CD4-positive, CD25-positive, alpha-beta regulatory T cell (primary cell): ENCODE data around the gene SHB. TPM values are rescaled to one million over a fixed set of nuclear protein-coding genes. Genes with fewer than 3 reads are reported as not detected.

Source experiments
- ATAC-seq, 2 donors: fragments of 150-1000 bp; cut with Tn5 transposase; one replicate each; pipeline ENCODE4 v1.10.0; 2021; ENCODE audit warnings: low read depth in 2 of 2, moderate number of reproducible peaks in 2 of 2, moderate library complexity in 1 of 2
- DNase-seq, 3 donors: peaks; one replicate each; pipeline versions ENCODE4 v3.0.0 to v3.0.0-alpha.2; 2012 to 2022; ENCODE audit warnings: mixed read lengths in 1 of 3
- H3K27ac ChIP-seq: one replicate; pipeline ENCODE4 v1.7.0; 2013; ENCODE audit warnings: mild to moderate bottlenecking, low read length; ENCODE audit not compliant: insufficient read depth, poor library complexity, severe bottlenecking
- H3K27me3 ChIP-seq: one replicate; pipeline ENCODE4 v1.7.0; 2013; ENCODE audit warnings: low read length; ENCODE audit not compliant: control insufficient read depth, insufficient read depth
- H3K36me3 ChIP-seq: one replicate; pipeline ENCODE4 v1.7.0; 2013; ENCODE audit warnings: mild to moderate bottlenecking, low read length, moderate library complexity; ENCODE audit not compliant: control insufficient read depth, insufficient read depth
- H3K4me1 ChIP-seq: 2 replicates; pipeline ENCODE4 v1.7.0; 2013; ENCODE audit warnings: mild to moderate bottlenecking, low read length; ENCODE audit not compliant: insufficient read depth, control insufficient read depth, poor library complexity, severe bottlenecking
- H3K4me3 ChIP-seq: one replicate; pipeline ENCODE4 v1.7.0; 2013; ENCODE audit warnings: low read depth, mild to moderate bottlenecking, low read length, moderate library complexity
- H3K9me3 ChIP-seq, 2 experiments: 1 replicate in 1 of 2; 2 replicates in 1 of 2; pipeline ENCODE4 v1.7.0; 2013; ENCODE audit warnings: low read length in 2 of 2, mild to moderate bottlenecking in 1 of 2, moderate library complexity in 1 of 2; ENCODE audit not compliant: control insufficient read depth in 2 of 2
- H3K27ac Mint-ChIP-seq, 3 donors: one replicate each; pipeline ENCODE4 v1.8.0; 2020 to 2022; ENCODE audit warnings: mild to moderate bottlenecking in 3 of 3, mixed read lengths in 3 of 3, moderate library complexity in 2 of 3
- H3K27me3 Mint-ChIP-seq: one replicate; pipeline ENCODE4 v1.8.0; 2022; ENCODE audit warnings: mild to moderate bottlenecking, mixed read lengths
- H3K36me3 Mint-ChIP-seq: one replicate; pipeline ENCODE4 v1.8.0; 2020; ENCODE audit warnings: mixed read lengths
- H3K4me1 Mint-ChIP-seq, 4 donors: one replicate each; pipeline ENCODE4 v1.8.0; 2020 to 2022; ENCODE audit warnings: mixed read lengths in 4 of 4, mild to moderate bottlenecking in 1 of 4
- H3K4me3 Mint-ChIP-seq, 4 donors: one replicate each; pipeline ENCODE4 v1.8.0; 2020 to 2022; ENCODE audit warnings: mild to moderate bottlenecking in 4 of 4, mixed read lengths in 4 of 4, moderate library complexity in 3 of 4
- H3K9me3 Mint-ChIP-seq, 7 donors: one replicate each; pipeline ENCODE4 v1.8.0; 2020 to 2022; ENCODE audit warnings: mixed read lengths in 7 of 7, mild to moderate bottlenecking in 3 of 7, moderate library complexity in 2 of 7
- polyA plus RNA-seq, 4 donors: library from polyadenylated mRNA; unstranded; fragments of 300-500 nt; fragmentation: Illumina TruSeq; gene quantifications; one replicate each; pipeline ENCODE4 v1.2.3, GENCODE V29; 2021
- total RNA-seq: library from RNA; stranded (reverse); gene quantifications from one replicate; pipeline ENCODE4 v1.2.3, GENCODE V29; 2022

Gene SHB
- total and polyA plus RNA-seq, 5 donors from 2014 or later: 0.27 to 0.69 TPM; not detected in 3

DNA sequence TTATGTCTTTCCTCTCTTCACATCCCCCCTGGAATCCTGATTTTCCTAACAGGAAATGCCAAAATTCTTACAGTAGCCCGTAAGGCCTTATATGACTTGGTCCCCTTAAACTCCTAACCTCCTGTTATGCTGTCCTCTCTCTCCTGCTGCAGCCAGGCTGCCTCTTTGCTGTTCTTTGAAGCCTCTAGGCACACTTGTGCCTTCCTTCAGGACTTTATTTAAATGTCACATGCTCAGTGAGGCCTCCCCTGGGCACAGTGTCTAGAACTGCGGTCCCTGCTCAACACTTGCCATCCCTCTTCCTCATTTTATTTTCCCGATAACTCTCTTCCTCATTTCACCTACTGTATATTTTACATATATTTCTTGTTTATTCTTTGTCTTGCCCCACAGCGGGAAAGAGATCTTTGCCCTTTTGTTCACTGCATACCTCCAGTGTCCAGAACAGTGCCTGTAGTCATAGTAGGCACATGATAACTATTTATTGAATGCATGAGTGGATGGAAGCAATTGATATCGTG lies 5.5 kb upstream of the SHB start:
- H3K36me3 Mint-ChIP-seq: no peaks in the 10 kb centered on the region
- H3K4me3 ChIP-seq: no peak overlapping the region
- H3K27ac ChIP-seq: no peak overlapping the region
- no peak overlapping the region for H3K27ac Mint-ChIP-seq
- H3K27me3 Mint-ChIP-seq: peaks cover 38% of the 10 kb centered on the region
- H3K4me3 Mint-ChIP-seq: no peak overlapping the region
- H3K4me1 ChIP-seq: peaks cover 5% of the 10 kb centered on the region
- no peak for ATAC-seq
- H3K36me3 ChIP-seq: no peaks in the 10 kb centered on the region
- H3K9me3 Mint-ChIP-seq: peaks cover 0 to 4% (median 0%) of the 10 kb centered on the region in 7 donors
- H3K4me1 Mint-ChIP-seq: peaks cover 2 to 13% (median 7%) of the 10 kb centered on the region in 4 donors
- no peak for DNase-seq
- no peaks in the 10 kb centered on the region for H3K9me3 ChIP-seq
- H3K27me3 ChIP-seq: peaks cover 3% of the 10 kb centered on the region

DNA sequence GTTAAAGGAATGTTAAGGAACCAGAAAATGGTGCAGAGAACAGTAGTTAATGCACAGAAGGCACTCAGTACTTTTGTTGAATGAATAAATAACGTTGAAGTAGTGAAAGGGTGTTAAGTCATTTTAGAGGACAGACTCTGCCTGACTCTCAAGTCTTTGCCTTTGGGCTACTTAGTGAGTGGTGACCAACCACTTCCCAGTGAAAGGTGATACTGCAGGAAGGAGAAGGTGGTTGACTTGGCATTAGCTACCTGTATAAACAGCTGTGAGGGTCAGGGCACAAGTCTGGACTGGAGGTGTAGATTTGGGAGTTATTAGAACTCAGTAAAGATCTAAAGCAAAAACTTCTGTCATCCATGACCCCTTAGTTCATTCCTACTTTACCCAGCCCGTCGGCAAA lies 4.9 kb upstream of the SHB start:
- DNase-seq: no peak
- H3K4me1 ChIP-seq: peaks cover 8% of the 10 kb centered on the region
- H3K27ac Mint-ChIP-seq: no peak overlapping the region
- no peak overlapping the region for H3K27ac ChIP-seq
- H3K27me3 ChIP-seq: peaks cover 3% of the 10 kb centered on the region
- no peaks in the 10 kb centered on the region for H3K9me3 ChIP-seq
- peaks cover 0 to 4% (median 0%) of the 10 kb centered on the region in 7 donors for H3K9me3 Mint-ChIP-seq
- H3K36me3 ChIP-seq: no peaks in the 10 kb centered on the region
- no peak overlapping the region for H3K4me3 ChIP-seq
- H3K4me3 Mint-ChIP-seq: no peak overlapping the region
- H3K4me1 Mint-ChIP-seq: peaks cover 2 to 14% (median 8%) of the 10 kb centered on the region in 4 donors
- H3K27me3 Mint-ChIP-seq: peaks cover 38% of the 10 kb centered on the region
- no peak for ATAC-seq
- no peaks in the 10 kb centered on the region for H3K36me3 Mint-ChIP-seq

DNA sequence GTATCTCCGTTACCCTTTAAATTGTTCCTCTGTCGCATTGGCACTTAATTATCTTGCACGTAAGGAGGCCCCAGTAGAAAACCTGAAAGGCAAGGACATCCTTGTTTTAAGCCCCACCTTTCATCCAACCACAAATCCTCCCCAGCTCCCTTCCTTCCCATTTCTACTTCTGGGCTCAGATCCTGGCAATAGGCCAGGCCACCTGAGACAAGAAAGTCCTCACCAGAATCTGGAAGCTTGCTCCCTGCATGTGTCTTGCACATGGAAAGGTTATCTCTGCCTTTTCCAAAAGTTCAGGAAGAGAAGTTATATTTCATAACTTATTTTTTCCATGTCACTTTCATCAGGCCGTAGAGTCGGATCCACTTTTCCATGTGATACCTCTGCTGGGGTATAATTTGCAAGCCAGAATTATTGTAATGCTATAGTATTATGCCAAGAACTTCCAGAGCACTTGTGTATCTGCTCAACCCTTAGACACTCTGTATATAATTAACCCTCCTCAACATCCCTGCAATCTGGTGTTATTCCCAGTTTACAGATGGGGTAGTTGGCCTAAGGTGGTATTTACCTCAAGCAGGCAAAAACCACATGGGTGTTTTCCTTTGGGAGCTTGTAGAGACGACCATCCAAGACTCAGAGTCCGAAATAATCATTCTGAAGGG lies 2.6 kb upstream of the SHB start:
- peaks cover 4 to 25% (median 13%) of the 10 kb centered on the region in 4 donors for H3K4me1 Mint-ChIP-seq
- no peak for ATAC-seq
- peaks cover 1% of the 10 kb centered on the region for H3K27me3 ChIP-seq
- H3K27me3 Mint-ChIP-seq: peaks cover 44% of the 10 kb centered on the region
- H3K9me3 Mint-ChIP-seq: peaks cover 0 to 4% (median 0%) of the 10 kb centered on the region in 7 donors
- peak overlapping the region in 3 of 4 donors; percentile 20 to 84 (median 33) for H3K4me3 Mint-ChIP-seq
- no peak for DNase-seq
- peaks cover 27% of the 10 kb centered on the region for H3K4me1 ChIP-seq
- peak overlapping the region; percentile 18 to 80 (median 40) for H3K27ac Mint-ChIP-seq
- H3K36me3 Mint-ChIP-seq: no peaks in the 10 kb centered on the region
- H3K9me3 ChIP-seq: no peaks in the 10 kb centered on the region
- H3K27ac ChIP-seq: no peak overlapping the region
- H3K4me3 ChIP-seq: no peak overlapping the region
- no peaks in the 10 kb centered on the region for H3K36me3 ChIP-seq

DNA sequence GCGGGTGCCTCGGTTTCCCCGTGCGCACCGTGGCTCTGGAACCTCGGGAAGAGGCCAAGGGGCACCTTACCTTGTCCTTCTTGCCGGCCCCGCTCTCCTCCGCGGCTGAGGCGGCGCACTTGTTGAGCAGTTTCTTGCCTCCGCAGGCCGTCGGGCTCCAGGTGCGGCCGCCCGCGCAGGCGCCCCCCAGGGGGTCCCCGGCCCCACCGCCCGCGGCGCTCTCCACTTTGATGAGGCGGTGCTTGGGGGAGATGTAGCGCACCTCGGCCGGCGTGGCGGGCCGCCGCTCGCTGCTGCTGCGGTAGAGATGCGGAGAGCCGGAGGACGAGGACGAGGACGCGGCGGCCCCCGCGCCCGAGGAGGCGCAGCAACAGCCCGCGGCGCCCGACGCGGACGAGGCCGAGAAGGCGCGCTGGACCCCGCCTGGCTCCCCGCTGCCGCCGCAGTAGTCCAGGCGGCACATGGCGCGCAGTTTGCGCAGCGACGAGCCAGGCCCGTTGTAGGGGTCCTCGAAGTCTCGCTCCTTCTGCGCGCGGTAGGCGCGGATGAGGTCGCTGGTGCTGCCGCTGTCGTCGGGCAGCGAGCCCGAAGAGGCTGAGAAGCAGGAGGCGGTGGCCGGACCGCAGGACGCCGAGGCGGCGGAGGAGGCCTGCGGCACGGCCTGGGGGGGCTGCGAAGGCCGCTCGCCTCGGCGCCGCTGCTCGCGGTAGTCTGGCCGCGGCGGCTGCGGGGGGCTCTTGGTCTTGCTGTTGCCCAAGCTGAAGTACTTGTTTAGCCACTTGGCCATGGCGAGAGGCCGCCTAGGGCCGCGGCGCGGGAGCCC lies 957 bp downstream of the SHB start:
- Mint-ChIP-seq H3K4me1 (peaks cover 2 to 27% (median 15%) of the 10 kb centered on the region in 4 donors), H3K27ac (no peak overlapping the region)
- no peak for DNase-seq

DNA sequence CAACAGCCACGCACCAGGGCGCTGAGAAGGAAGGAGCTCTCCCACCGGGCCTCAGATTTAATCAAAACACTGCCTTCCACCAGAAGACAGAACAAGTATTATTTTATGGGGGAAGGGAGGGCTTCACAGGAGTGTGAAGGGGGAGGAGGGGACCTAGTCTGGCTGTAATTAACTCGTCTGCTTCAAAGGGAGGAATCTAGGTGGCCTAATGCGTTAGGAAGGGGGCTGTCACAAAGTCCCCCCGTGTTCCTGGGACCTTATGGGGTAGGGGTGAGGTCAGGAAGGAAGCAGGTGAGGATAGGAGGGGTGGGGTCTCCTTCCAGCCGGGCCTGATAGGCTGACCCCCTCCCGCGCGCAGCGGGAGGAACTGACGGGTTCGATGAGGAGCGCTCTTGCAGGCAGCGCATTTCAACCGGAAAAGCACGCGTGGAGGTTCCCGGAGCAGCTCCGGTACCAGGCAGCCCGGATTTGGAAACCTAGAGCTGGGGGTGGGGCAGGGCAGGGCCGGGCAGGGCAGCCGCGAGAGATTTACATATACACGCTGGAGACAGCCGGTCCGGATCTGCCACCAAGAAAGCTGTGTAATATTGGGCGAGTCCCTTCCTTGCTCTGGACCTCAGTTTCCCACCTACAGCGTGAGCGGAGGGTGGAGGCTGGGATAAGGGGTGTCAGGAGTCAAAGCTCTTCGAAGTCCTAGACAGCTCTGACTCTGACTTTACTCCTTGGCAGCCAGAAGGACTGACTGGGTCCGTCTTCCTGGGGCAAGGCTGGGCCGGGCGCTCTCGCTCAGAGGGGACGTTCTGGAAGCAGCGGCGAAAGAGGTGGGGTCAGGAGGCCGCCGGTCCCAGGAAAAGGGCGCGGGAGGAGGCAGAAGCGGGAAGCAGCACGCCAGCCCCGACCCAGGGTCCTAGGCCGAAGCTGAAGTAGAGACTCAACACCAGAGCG lies 1.8 kb downstream of the SHB start:
- peak overlapping the region; percentile 83 to 90 (median 88) for H3K4me3 Mint-ChIP-seq
- Histone ChIP-seq H3K27ac (no peak overlapping the region), H3K27me3 (peaks cover 9% of the 10 kb centered on the region), H3K36me3 (no peaks in the 10 kb centered on the region), H3K4me1 (peaks cover 27% of the 10 kb centered on the region), H3K4me3 (peak overlapping the region; percentile 37), H3K9me3 (no peaks in the 10 kb centered on the region)
- DNase-seq: peak in 2 of 3 donors; percentile 6 to 24
- H3K36me3 Mint-ChIP-seq: no peaks in the 10 kb centered on the region
- H3K9me3 Mint-ChIP-seq: no peaks in the 10 kb centered on the region
- H3K4me1 Mint-ChIP-seq: peaks cover 2 to 27% (median 15%) of the 10 kb centered on the region in 4 donors
- peaks cover 51% of the 10 kb centered on the region for H3K27me3 Mint-ChIP-seq
- no peak for ATAC-seq
- peak overlapping the region in 2 of 3 donors; percentile 74 to 82 for H3K27ac Mint-ChIP-seq

More for the DNA sequence above, 957 bp downstream of the SHB start:
- H3K36me3 Mint-ChIP-seq: no peaks in the 10 kb centered on the region
- H3K9me3 Mint-ChIP-seq: no peaks in the 10 kb centered on the region
- H3K4me3 ChIP-seq: no peak overlapping the region
- peaks cover 9% of the 10 kb centered on the region for H3K27me3 ChIP-seq
- no peaks in the 10 kb centered on the region for H3K36me3 ChIP-seq
- no peaks in the 10 kb centered on the region for H3K9me3 ChIP-seq
- peaks cover 58% of the 10 kb centered on the region for H3K27me3 Mint-ChIP-seq
- peaks cover 27% of the 10 kb centered on the region for H3K4me1 ChIP-seq
- H3K27ac ChIP-seq: no peak overlapping the region
- ATAC-seq: no peak
- peak overlapping the region in 3 of 4 donors; percentile 83 to 90 (median 88) for H3K4me3 Mint-ChIP-seq

DNA sequence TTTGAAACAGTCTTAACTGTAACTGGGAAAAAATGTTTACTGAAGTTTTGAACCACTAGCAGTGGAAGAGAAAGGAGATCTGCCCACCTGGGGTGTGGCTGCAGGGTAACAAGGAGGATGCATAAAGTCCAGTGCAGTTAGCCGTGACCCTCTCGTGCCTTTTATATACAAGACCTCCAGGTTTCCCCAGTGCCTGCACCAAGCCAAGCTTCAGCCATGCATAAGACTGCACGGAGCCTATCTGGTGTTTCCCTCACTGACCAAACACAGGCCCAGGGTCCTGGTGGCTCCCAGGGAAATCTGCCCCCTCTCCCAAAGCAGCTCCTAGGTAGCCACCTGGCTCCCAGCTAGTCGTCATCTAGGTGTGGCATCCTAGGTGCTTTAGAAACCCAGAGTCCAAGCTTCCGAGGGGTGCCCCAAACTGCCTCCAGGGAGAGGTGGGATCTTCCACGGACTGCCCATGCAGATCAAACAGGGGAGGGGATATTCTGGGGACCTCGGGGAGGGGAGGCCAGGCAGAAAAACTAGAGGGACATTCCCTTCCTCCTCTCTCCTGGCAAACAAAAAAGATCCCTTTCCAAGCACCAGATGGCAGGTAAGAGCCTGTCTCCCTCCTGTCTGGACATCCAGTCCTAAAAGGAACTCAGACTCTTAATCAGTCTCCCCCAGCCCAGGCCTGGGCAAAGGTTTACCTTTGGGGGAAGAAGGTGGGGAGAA lies 2.7 kb downstream of the SHB start:
- peaks cover 45% of the 10 kb centered on the region for H3K27me3 Mint-ChIP-seq
- no peak overlapping the region for H3K4me3 ChIP-seq
- ATAC-seq (no peak), DNase-seq (no peak)
- no peaks in the 10 kb centered on the region for H3K9me3 ChIP-seq
- no peak overlapping the region for H3K27ac ChIP-seq
- peaks cover 2 to 27% (median 15%) of the 10 kb centered on the region in 4 donors for H3K4me1 Mint-ChIP-seq
- H3K4me1 ChIP-seq: peaks cover 27% of the 10 kb centered on the region
- peak overlapping the region in 1 of 3 donors; percentile 74 for H3K27ac Mint-ChIP-seq
- H3K36me3 ChIP-seq: no peaks in the 10 kb centered on the region
- H3K9me3 Mint-ChIP-seq: no peaks in the 10 kb centered on the region
- H3K36me3 Mint-ChIP-seq: no peaks in the 10 kb centered on the region
- H3K27me3 ChIP-seq: peaks cover 9% of the 10 kb centered on the region
- H3K4me3 Mint-ChIP-seq: peak overlapping the region; percentile 83 to 90 (median 88)
